Retinal pigment epithelial cell (primary cell): ENCODE measurements around the gene GEMIN5.
A peak's percentile ranks its signal among the peaks of the same experiment; 100 is the strongest.

Experiments used
- DNase-seq: peaks from one replicate; pipeline ENCODE4 v3.0.0-alpha.2; 2010; ENCODE audit warnings: low read depth
- H3K4me3 ChIP-seq: 2 replicates; pipeline ENCODE4 v1.5.1; 2011; ENCODE audit warnings: mild to moderate bottlenecking, low read length, control low read depth, moderate library complexity
- TF ChIP-seq, protein P1 (sequence below): conservative IDR thresholded peaks from 2 replicates; pipeline ENCODE4 v1.5.1; 2011; ENCODE audit warnings: low read depth, low read length, control low read depth, inconsistent platforms

The GEMIN5 gene

DNA sequence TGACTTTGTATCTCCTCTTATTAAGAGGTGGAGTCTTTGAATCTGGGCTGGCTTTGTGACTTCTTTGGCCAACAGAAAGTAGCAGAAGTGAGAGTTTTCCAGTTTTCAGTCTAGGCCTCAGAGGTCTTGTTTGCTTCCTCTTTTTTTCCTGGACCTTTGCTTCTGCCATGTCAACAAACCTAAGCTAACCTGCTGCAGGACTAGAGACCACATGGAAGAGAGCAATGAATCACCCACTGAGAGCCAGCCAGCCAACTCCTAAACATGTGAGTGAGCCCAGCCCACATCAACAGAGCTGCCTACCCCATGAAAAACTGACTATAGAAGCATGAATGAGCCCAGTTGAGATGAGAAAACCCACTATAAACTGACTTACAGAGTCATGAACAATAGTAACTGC lies 32.7 kb upstream of the GEMIN5 start:
- peak; percentile 8 for DNase-seq
- TF ChIP-seq, protein P1, sequence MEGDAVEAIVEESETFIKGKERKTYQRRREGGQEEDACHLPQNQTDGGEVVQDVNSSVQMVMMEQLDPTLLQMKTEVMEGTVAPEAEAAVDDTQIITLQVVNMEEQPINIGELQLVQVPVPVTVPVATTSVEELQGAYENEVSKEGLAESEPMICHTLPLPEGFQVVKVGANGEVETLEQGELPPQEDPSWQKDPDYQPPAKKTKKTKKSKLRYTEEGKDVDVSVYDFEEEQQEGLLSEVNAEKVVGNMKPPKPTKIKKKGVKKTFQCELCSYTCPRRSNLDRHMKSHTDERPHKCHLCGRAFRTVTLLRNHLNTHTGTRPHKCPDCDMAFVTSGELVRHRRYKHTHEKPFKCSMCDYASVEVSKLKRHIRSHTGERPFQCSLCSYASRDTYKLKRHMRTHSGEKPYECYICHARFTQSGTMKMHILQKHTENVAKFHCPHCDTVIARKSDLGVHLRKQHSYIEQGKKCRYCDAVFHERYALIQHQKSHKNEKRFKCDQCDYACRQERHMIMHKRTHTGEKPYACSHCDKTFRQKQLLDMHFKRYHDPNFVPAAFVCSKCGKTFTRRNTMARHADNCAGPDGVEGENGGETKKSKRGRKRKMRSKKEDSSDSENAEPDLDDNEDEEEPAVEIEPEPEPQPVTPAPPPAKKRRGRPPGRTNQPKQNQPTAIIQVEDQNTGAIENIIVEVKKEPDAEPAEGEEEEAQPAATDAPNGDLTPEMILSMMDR: no peak
- no peak overlapping the region for H3K4me3 ChIP-seq

DNA sequence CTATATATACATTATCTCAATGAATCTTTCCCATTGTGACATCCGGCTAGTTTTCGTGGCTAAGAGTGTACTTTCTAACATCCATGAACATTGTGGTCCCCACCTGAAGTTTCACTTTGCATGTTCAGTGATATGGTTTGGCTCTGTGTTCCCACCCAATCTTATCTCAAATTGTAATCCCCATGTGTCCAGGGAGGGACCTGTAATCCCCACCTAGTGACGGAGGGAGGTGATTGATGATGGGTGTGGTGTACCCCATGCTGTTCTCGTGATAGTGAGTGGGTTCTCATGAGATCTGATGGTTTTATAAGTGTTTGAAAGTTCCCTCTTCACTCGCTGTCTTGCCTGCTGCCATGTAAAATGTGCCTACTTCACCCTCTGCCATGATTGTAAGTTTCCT lies 30.9 kb upstream of the GEMIN5 start:
- no peak for DNase-seq
- H3K4me3 ChIP-seq: no peak overlapping the region
- TF ChIP-seq, protein P1: no peak

DNA sequence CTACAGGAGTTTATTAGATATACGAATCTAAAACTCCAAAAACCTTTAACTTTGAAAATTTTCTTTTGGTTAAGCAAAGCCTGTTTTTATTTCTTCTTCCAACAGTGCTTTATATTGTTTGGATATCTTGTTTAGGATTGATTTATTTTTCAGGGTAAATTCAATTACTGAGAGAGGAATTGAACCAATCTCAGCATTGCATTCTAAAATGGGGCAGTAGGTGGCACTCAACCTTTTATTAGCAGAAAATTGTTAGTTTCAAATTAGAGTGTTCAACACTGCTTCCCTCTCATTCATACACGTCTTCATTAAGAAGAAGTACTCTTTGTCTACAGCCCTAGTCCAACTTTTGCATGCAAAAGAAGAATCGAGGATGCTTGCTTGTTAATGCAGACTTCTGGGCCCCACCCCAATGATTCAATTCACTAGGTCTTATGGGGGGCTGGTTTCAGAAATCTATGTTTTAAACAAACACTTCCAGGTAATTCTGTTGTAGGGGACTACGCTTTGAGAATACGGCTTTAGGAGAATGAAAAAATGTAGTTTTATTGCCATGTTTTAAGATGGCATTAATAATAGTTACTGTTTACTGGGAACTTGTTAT lies 29.5 kb upstream of the GEMIN5 start:
- no peak overlapping the region for H3K4me3 ChIP-seq
- TF ChIP-seq, protein P1: peak; percentile 70
- no peak for DNase-seq

DNA sequence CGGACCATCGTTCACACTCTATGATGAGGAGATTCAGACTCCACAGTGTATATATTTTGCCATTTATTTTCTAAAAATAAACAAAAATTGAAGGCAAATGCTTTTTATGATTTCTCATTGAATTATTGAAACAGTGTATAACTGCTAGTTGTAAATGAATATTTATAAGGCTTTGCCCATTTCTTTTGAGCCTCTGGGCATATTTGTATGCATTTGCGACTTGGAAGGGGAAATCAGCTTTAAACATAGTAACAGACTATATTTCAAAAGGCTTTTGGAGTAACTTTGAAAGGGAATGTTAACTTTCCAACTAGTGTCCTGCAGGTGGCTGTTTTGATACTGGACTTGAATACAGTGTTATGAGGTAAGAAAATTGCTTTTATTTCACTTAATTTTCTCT lies 28.9 kb upstream of the GEMIN5 start:
- H3K4me3 ChIP-seq: no peak overlapping the region
- TF ChIP-seq, protein P1: no peak
- DNase-seq: no peak

DNA sequence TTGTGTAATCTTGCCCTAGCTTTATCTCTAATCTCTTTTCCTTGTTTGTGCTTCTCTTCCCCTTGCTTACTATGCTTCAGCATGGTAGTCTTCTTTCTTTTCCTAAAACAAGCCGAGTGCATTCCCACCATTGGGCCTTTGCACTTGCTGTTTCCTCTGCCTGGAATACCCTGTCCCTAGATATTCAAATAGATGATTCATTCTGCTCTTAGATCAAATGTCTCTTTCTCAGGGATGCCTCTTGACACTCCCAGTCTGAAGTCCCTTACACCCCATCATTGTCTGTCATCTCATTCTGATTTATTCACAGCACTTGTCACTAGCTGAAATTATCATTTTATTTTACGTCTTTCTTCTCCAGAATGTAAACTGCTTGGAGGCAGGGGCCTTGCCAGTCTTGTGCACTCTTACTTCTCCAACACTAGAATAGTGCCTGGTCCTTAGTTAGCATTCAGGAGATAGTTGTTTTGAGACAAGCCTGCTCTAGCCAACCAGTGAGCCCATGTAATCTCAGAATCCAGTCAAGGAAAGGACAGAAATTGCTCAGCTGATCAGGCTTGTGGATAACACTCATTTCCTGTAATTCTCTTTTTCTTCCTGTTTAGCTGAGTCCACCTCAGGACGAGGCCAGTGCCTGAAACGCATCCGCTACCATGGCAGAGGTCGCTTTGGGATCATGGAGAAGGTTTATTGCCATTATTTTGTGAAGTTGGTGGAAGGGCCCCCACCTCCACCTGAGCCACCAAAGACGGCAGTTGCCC lies 28.2 kb upstream of the GEMIN5 start:
- no peak overlapping the region for H3K4me3 ChIP-seq
- TF ChIP-seq, protein P1: no peak
- no peak for DNase-seq

DNA sequence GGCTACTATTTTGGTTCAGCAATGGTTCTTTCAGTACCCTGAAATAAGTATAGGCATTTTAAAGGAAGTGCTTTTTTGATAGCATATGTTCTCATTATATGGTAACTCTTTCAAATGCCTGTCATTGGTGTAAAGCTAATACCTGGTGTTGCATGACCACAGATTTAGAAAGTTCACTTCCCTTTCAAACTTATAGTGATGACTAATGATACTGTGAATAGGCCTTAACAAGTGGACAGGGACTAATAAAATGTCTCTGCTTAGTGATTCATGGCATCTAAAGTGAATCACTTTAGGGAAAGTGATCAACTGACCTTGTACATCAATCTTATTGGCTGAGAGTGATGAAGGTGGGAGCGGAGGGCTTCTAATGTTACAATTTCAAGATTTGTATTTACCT lies 24.5 kb upstream of the GEMIN5 start:
- no peak for DNase-seq
- H3K4me3 ChIP-seq: no peak overlapping the region
- TF ChIP-seq, protein P1: no peak

DNA sequence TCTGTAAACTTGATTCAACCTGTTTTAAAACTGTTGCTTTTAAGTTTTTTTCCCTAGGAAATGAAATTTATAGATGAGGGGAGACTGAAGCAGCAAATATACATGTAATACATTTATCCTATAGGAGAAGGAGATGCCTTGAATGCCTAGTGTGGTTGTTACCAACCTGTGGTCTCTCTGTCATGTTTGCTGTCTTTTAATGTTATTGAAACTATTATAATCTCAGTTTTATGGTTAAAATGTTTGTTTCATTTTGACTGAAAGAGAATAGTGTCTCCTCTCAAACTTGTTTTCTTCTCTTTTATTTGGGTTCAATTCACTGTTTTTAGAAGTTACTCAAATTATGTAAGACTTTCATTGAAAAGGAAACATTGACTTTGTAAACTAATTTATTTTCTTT lies 18.7 kb upstream of the GEMIN5 start:
- no peak for DNase-seq
- H3K4me3 ChIP-seq: no peak overlapping the region
- TF ChIP-seq, protein P1: no peak
